Thyroid gland (tissue), 4 donors: Measurements from ENCODE around the gene ARHGAP22. TPM values are rescaled to one million over a fixed set of nuclear protein-coding genes. Genes with fewer than 3 reads are reported as not detected.

Experiments used
- DNase-seq, 2 donors: peaks; one replicate each; pipeline ENCODE4 v3.0.0-alpha.2; 2019
- H3K27ac ChIP-seq, 3 donors: fragments of 200-600 bp; sonication (generic); 1 replicate in 2 of 3; 2 replicates in 1 of 3; pipeline ENCODE4 v1.5.1; 2016 to 2019; ENCODE audit warnings: mild to moderate bottlenecking in 1 of 3, moderate library complexity in 1 of 3
- H3K27me3 ChIP-seq: fragments of 200-600 bp; sonication (generic); one replicate; pipeline ENCODE4 v1.5.1; 2019
- H3K36me3 ChIP-seq, 2 donors: fragments of 200-600 bp; sonication (generic); one replicate each; pipeline ENCODE4 v1.5.1; 2016 to 2019
- H3K4me1 ChIP-seq, 2 donors: fragments of 200-600 bp; sonication (generic); one replicate each; pipeline ENCODE4 v1.5.1; 2017 to 2019
- H3K4me3 ChIP-seq, 3 donors: fragments of 200-600 bp; sonication (generic); replicated peaks in 1 of 3; 1 replicate in 2 of 3; 2 replicates in 1 of 3; pipeline ENCODE4 v1.5.1; 2016; ENCODE audit warnings: mild to moderate bottlenecking in 1 of 3
- H3K9me3 ChIP-seq: fragments of 200-600 bp; sonication (generic); one replicate; pipeline ENCODE4 v1.5.1; 2017
- CTCF ChIP-seq, 6 experiments: fragments of 200-600 bp in 3 of 6; fragments of 450-650 bp in 3 of 6; sonication (generic) in 3 of 6; IDR thresholded peaks; one replicate each; pipeline ENCODE4 v1.5.1; 2016 to 2019; ENCODE audit warnings: antibody characterized with exemption in 6 of 6, mild to moderate bottlenecking in 2 of 6, inconsistent platforms in 1 of 6, moderate library complexity in 1 of 6
- POLR2A ChIP-seq, 2 donors: fragments of 450-650 bp; IDR thresholded peaks; one replicate each; pipeline ENCODE4 v1.6.1; 2017; ENCODE audit warnings: antibody characterized with exemption in 2 of 2, mild to moderate bottlenecking in 2 of 2, moderate library complexity in 1 of 2
- WGBS, 2 donors: methylation state at CpG; one replicate each; pipeline ENCODE4 v1.1.5; 2017; 5-methylcytosine and 5-hydroxymethylcytosine counted together
- intact Hi-C: fragments of 100-400 bp; cut with DNase I; formaldehyde crosslinking; loops from one replicate; pipeline ENCODE4 v1.15.1; 2023
- total RNA-seq, 4 donors: library from RNA; depleted of rRNA; stranded (reverse); fragments of >200 nt; gene quantifications; one replicate each; pipeline ENCODE4 v1.2.3, GENCODE V29; 2016

Gene ARHGAP22
- total RNA-seq, 4 donors from 2014 or later = 3.4 to 29.5 (median 19.1) TPM

- Histone ChIP-seq H3K27ac (peak overlapping the region in 1 of 3 donors; percentile 18), H3K4me1 (peaks cover 21 to 22% of the 10 kb centered on the region in 2 donors), H3K9me3 (no peaks in the 10 kb centered on the region), H3K36me3 (no peaks in the 10 kb centered on the region), H3K27me3 (no peaks in the 10 kb centered on the region), H3K4me3 (no peak overlapping the region)
- WGBS, 2 donors = 56 to 63% methylated on average over 2 of the region's 2 CpGs
- DNase-seq = peak; percentile 58 to 60
- intact Hi-C loops = loop anchor here (10.0 kb wide), 1 partner anchor 211 kb away; no protein-coding TSS in a partner anchor
- no peak for TF ChIP-seq POLR2A (IDR thresholded peaks at IDR 0.05)
- TF ChIP-seq CTCF (IDR thresholded peaks at IDR 0.05) = peak in 3 of 6 experiments; percentile 38 to 45 (median 39)
These were observed 160.6 kb downstream of the ARHGAP22 start for GRCh38 chr10:48444266-48444665.

- TF ChIP-seq CTCF (IDR thresholded peaks at IDR 0.05) (no peak), POLR2A (IDR thresholded peaks at IDR 0.05) (no peak)
- intact Hi-C loops = loop anchor here (10.0 kb wide), 1 partner anchor 212 kb away; no protein-coding TSS in a partner anchor
These were observed 162.1 kb downstream of the ARHGAP22 start for GRCh38 chr10:48442809-48443177.

GRCh38 chr10:48442090-48442808 is 162.6 kb downstream of the ARHGAP22 start:
- WGBS, 2 donors = 80 to 92% methylated on average over 7 to 8 of the region's 11 CpGs
- Histone ChIP-seq H3K9me3 (no peaks in the 10 kb centered on the region), H3K27me3 (no peaks in the 10 kb centered on the region), H3K27ac (no peak overlapping the region), H3K4me1 (peaks cover 37 to 41% of the 10 kb centered on the region in 2 donors), H3K36me3 (no peaks in the 10 kb centered on the region), H3K4me3 (no peak overlapping the region)
- no peak for TF ChIP-seq POLR2A (IDR thresholded peaks at IDR 0.05)
- no peak for TF ChIP-seq CTCF (IDR thresholded peaks at IDR 0.05)
- DNase-seq = no peak
- intact Hi-C loops = loop anchor here (10.0 kb wide), 1 partner anchor 213 kb away; no protein-coding TSS in a partner anchor

More at GRCh38 chr10:48442809-48443177, 162.1 kb downstream of the ARHGAP22 start:
- Histone ChIP-seq H3K4me3 (no peak overlapping the region), H3K9me3 (no peaks in the 10 kb centered on the region), H3K27me3 (no peaks in the 10 kb centered on the region), H3K36me3 (no peaks in the 10 kb centered on the region), H3K27ac (no peak overlapping the region), H3K4me1 (peaks cover 35% of the 10 kb centered on the region in 2 donors)
- no peak for DNase-seq
- WGBS, 2 donors = 76 to 80% methylated on average over 5 of the region's 5 CpGs

GRCh38 chr10:48440771-48441170 is 164.1 kb downstream of the ARHGAP22 start:
- intact Hi-C loops = loop anchor here (10.0 kb wide), 1 partner anchor 214 kb away; no protein-coding TSS in a partner anchor
- peaks cover 37 to 46% of the 10 kb centered on the region in 2 donors for H3K4me1 ChIP-seq
- H3K4me3 ChIP-seq = no peak overlapping the region
- TF ChIP-seq CTCF (IDR thresholded peaks at IDR 0.05) = no peak
- no peak for TF ChIP-seq POLR2A (IDR thresholded peaks at IDR 0.05)
- WGBS, 2 donors = 94 to 97% methylated on average over 4 of the region's 4 CpGs
- peak overlapping the region; percentile 66 to 92 (median 86) for H3K27ac ChIP-seq
- H3K27me3 ChIP-seq = no peaks in the 10 kb centered on the region
- H3K9me3 ChIP-seq = no peaks in the 10 kb centered on the region
- no peak for DNase-seq
- H3K36me3 ChIP-seq = no peaks in the 10 kb centered on the region

GRCh38 chr10:48439581-48440041 is 165.3 kb downstream of the ARHGAP22 start:
- no peak overlapping the region for H3K4me3 ChIP-seq
- no peaks in the 10 kb centered on the region for H3K9me3 ChIP-seq
- no peak for TF ChIP-seq CTCF (IDR thresholded peaks at IDR 0.05)
- peak in 1 of 2 donors; percentile 52 for TF ChIP-seq POLR2A (IDR thresholded peaks at IDR 0.05)
- intact Hi-C loops = loop anchor here (10.0 kb wide), 1 partner anchor 215 kb away; no protein-coding TSS in a partner anchor
- peaks cover 28 to 38% of the 10 kb centered on the region in 2 donors for H3K4me1 ChIP-seq
- H3K36me3 ChIP-seq = no peaks in the 10 kb centered on the region
- H3K27ac ChIP-seq = peak overlapping the region; percentile 66 to 92 (median 86)
- H3K27me3 ChIP-seq = no peaks in the 10 kb centered on the region
- peak; percentile 70 to 73 for DNase-seq
- WGBS, 2 donors = 25 to 34% methylated on average over 10 of the region's 10 CpGs
